Measurements from ENCODE around the gene CHRNA4. TPM values are rescaled to one million over a fixed set of nuclear protein-coding genes. Genes with fewer than 3 reads are reported as not detected.
A peak's percentile ranks its signal among the peaks of the same experiment; 100 is the strongest.
"Not testable (repeated sequence)": the region's sequence is repeated elsewhere in the genome, so short reads cannot be mapped to it uniquely, and the experiment has no call there.

CHRNA4 gene
- total and polyA plus RNA-seq, 2 of the 13 experiments (the other 11 are each of a cell fraction or from before 2014, with no cell fraction given) = not detected

- FAIRE-seq; H3K4me3 ChIP-seq (replicated peaks in 1 of 3; ENCODE audit: insufficient read depth in 1 of 3, low read depth in 2 of 3, low read length in 3 of 3); ATAC-seq; DNase-seq (ENCODE audit: low spot score); H3K4me2 ChIP-seq (ENCODE audit: low read depth, low read length); H2AFZ ChIP-seq (ENCODE audit: low read length); POLR2A ChIA-PET; H3K79me2 ChIP-seq (ENCODE audit: insufficient read depth, low read length); H3K9me3 ChIP-seq (ENCODE audit: low read length); H3K4me1 ChIP-seq (ENCODE audit: insufficient read depth, low read length); BruUV-seq (replicated peaks); H3K9ac ChIP-seq (ENCODE audit: insufficient read depth, low read depth, low read length); H3K36me3 ChIP-seq (replicated peaks in 1 of 2; ENCODE audit: control insufficient read depth in 1 of 2, insufficient read depth in 2 of 2, low read length in 2 of 2); intact Hi-C loops (cut with micrococcal nuclease; ENCODE audit: unreplicated experiment); H3K27ac ChIP-seq (ENCODE audit: extremely low read length, insufficient read depth, low read length): not testable (repeated sequence)
- in situ Hi-C loops (cut with HindIII; ENCODE audit: extremely low pct_ligation_motif_present, low pct_unique_long_range_greater_than_20kb) = loop anchor here (5.0 kb wide), 1 partner anchor 76 kb away; no protein-coding TSS in a partner anchor
- TF ChIP-seq ZMYM3 (CRISPR knock-in tag; IDR thresholded peaks at IDR 0.05) (peak; percentile 85), MNT (IDR thresholded peaks at IDR 0.05) (peak; percentile 80), ZNF687 (CRISPR knock-in tag; IDR thresholded peaks at IDR 0.05) (peak; percentile 14; the same call in 1 of the 2 replicates)
- H3K27me3 ChIP-seq (ENCODE audit: control insufficient read depth in 1 of 2, insufficient read depth in 2 of 2, low read length in 2 of 2) = peaks cover 20 to 63% of the 10 kb centered on the region in 2 experiments
- CTCF ChIA-PET (ENCODE audit: low intra/inter-chr PET ratio, low total read pairs) = interaction anchor here (2.0 kb wide), 1 partner anchor 76 kb away, joined by 6 read pairs; no protein-coding TSS in a partner anchor
- WGBS (ENCODE audit: low lambda C conversion rate) = 30% methylated on average over 21 of the region's 30 CpGs
- peaks cover 13% of the 10 kb centered on the region; the same call in 1 of the 2 replicates for H4K20me1 ChIP-seq (ENCODE audit: insufficient read depth, low read length)
These were observed 55.0 kb downstream of the CHRNA4 start for GRCh38 chr20:63305933-63306672.
